PC-3 (cell line): ENCODE results near the gene DDX10.

Experiments used
- CTCF ChIP-seq: fragments of 300-600 bp; sonication (generic); conservative IDR thresholded peaks from 2 replicates; pipeline ENCODE4 v1.5.1; 2017; ENCODE audit warnings: antibody characterized with exemption, low read depth, mild to moderate bottlenecking, low read length
- EZH2 ChIP-seq: fragments of 300-600 bp; sonication (generic); IDR thresholded peaks from one replicate; pipeline ENCODE4 v1.6.1; 2017; ENCODE audit warnings: antibody characterized with exemption, mild to moderate bottlenecking, low read length; ENCODE audit not compliant: unreplicated experiment
- EZH2phosphoT487 ChIP-seq: fragments of 300-600 bp; sonication (generic); IDR thresholded peaks from 2 replicates; pipeline ENCODE4 v1.6.1; 2018; ENCODE audit warnings: mild to moderate bottlenecking, antibody characterized with exemption, low read length, borderline replicate concordance

- TF ChIP-seq CTCF (no peak), EZH2 (no peak), EZH2phosphoT487 (no peak)
These were observed 283.0 kb downstream of the DDX10 start for GRCh38 chr11:108947654-108948570.
